ENCODE measurements around the gene GPR146. TPM values are rescaled to one million over a fixed set of nuclear protein-coding genes. Genes with fewer than 3 reads are reported as not detected.

Gene GPR146
- total and polyA plus RNA-seq, 11 donors: 11.1 to 56.8 (median 25.2) TPM

GRCh38 chr7:1074593-1075431 lies 30.5 kb downstream of the GPR146 start:
- ATAC-seq: no peak
- 86 to 93% (median 90%) methylated on average over 24 to 30 of the region's 30 CpGs for WGBS, 4 donors
- no peaks in the 10 kb centered on the region for H3K9me3 ChIP-seq

DNA sequence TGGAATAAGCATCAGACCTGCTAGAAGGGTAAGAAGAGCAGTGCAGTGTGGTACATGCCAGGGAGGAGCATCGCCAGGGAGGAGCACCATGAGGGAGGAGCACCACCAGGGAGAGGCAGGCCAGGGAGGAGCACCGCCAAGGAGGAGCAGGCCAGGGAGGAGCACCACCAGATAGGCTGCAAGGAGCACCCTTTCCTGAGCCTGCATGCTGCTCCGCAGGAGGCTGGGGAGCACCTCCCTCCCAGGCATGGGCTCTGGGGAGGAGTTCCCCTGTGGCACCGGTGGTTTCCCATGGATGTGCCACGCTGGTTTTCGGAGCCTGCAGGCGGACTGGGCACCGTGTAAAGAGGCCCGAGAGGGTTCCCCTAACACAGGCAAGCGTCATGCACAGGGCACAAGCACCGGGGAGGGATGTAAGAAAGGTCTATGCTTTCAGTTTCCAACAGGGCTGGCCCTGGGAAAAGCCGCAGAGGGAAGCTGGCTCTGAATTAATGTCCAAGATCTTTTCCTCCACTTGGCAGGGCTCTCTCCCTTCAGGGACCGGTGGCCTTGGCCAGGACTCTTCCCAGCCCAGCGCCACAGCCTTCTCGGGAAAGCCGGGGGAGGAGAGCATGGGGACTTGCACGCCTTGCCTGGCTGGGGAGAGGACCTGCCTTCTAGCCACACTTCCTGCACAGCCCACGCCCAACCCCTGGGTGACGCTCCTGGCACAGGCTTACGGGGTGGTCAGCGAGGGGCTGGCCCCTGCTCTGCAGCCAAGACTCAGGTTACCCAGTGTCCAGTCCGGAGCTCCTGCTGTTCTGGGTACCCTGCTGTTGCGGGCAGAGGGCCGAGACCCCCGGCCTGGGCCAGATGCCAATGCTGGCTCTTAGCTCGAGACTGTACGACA lies 32.1 kb downstream of the GPR146 start:
- Histone ChIP-seq H3K27ac (peak overlapping the region in 11 of 12 donors; percentile 20 to 65 (median 55)), H3K27me3 (no peaks in the 10 kb centered on the region), H3K9me3 (no peaks in the 10 kb centered on the region), H3K4me1 (peaks cover 0 to 22% (median 7%) of the 10 kb centered on the region in 12 donors), H3K4me3 (peak overlapping the region in 10 of 12 donors; percentile 12 to 44 (median 27)), H3K36me3 (no peaks in the 10 kb centered on the region)
- intact Hi-C loops (cut with DNase I): no loop called here
- DNase-seq (peak in 3 of 5 donors; percentile 60 to 69 (median 60)), ATAC-seq (peak; percentile 41 to 85 (median 66))
- WGBS, 4 donors: 46 to 61% (median 53%) methylated on average over 23 to 27 of the region's 27 CpGs
- TF ChIP-seq, protein P1, sequence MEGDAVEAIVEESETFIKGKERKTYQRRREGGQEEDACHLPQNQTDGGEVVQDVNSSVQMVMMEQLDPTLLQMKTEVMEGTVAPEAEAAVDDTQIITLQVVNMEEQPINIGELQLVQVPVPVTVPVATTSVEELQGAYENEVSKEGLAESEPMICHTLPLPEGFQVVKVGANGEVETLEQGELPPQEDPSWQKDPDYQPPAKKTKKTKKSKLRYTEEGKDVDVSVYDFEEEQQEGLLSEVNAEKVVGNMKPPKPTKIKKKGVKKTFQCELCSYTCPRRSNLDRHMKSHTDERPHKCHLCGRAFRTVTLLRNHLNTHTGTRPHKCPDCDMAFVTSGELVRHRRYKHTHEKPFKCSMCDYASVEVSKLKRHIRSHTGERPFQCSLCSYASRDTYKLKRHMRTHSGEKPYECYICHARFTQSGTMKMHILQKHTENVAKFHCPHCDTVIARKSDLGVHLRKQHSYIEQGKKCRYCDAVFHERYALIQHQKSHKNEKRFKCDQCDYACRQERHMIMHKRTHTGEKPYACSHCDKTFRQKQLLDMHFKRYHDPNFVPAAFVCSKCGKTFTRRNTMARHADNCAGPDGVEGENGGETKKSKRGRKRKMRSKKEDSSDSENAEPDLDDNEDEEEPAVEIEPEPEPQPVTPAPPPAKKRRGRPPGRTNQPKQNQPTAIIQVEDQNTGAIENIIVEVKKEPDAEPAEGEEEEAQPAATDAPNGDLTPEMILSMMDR (IDR thresholded peaks at IDR 0.05): peak in 2 of 12 donors; percentile 11 to 17
- no peak for TF ChIP-seq POLR2A (IDR thresholded peaks at IDR 0.05)

More at GRCh38 chr7:1074593-1075431, 30.5 kb downstream of the GPR146 start:
- Histone ChIP-seq H3K4me3 (no peak overlapping the region), H3K27me3 (no peaks in the 10 kb centered on the region), H3K27ac (no peak overlapping the region), H3K36me3 (no peaks in the 10 kb centered on the region), H3K4me1 (peaks cover 0 to 17% (median 6%) of the 10 kb centered on the region in 12 donors)
- intact Hi-C loops (cut with DNase I): no loop called here
- no peak for DNase-seq
- TF ChIP-seq, protein P1 (IDR thresholded peaks at IDR 0.05): no peak
- no peak for TF ChIP-seq POLR2A (IDR thresholded peaks at IDR 0.05)

- intact Hi-C loops (cut with DNase I): no loop called here
- no peak for ATAC-seq
- H3K27ac ChIP-seq: no peak overlapping the region
- H3K4me1 ChIP-seq: peaks cover 0 to 32% (median 14%) of the 10 kb centered on the region in 12 donors
- 94 to 98% (median 96%) methylated on average over 9 to 11 of the region's 11 CpGs for WGBS, 4 donors
- no peaks in the 10 kb centered on the region for H3K9me3 ChIP-seq
- DNase-seq: no peak
- no peak overlapping the region for H3K4me3 ChIP-seq
- H3K27me3 ChIP-seq: no peaks in the 10 kb centered on the region
- TF ChIP-seq, protein P1 (IDR thresholded peaks at IDR 0.05): no peak
- no peak for TF ChIP-seq POLR2A (IDR thresholded peaks at IDR 0.05)
- no peaks in the 10 kb centered on the region for H3K36me3 ChIP-seq
These were observed 34.2 kb downstream of the GPR146 start for GRCh38 chr7:1078519-1078918.

- Histone ChIP-seq H3K27me3 (no peaks in the 10 kb centered on the region), H3K9me3 (no peaks in the 10 kb centered on the region), H3K4me3 (no peak overlapping the region), H3K36me3 (no peaks in the 10 kb centered on the region), H3K27ac (no peak overlapping the region), H3K4me1 (peaks cover 0 to 32% (median 14%) of the 10 kb centered on the region in 12 donors)
- 91 to 94% (median 93%) methylated on average over 14 to 15 of the region's 15 CpGs for WGBS, 4 donors
- no peak for ATAC-seq
- no peak for DNase-seq
- TF ChIP-seq POLR2A (IDR thresholded peaks at IDR 0.05): no peak
- TF ChIP-seq, protein P1 (IDR thresholded peaks at IDR 0.05): no peak
- intact Hi-C loops (cut with DNase I): no loop called here
These were observed 34.6 kb downstream of the GPR146 start for GRCh38 chr7:1078985-1079384.
